Measurements from ENCODE around the gene ADGRF5. TPM values are rescaled to one million over a fixed set of nuclear protein-coding genes. Genes with fewer than 3 reads are reported as not detected.

ADGRF5 gene
- polyA plus RNA-seq, 3 donors, result 24.4 to 29.2 (median 24.6) TPM

DNA sequence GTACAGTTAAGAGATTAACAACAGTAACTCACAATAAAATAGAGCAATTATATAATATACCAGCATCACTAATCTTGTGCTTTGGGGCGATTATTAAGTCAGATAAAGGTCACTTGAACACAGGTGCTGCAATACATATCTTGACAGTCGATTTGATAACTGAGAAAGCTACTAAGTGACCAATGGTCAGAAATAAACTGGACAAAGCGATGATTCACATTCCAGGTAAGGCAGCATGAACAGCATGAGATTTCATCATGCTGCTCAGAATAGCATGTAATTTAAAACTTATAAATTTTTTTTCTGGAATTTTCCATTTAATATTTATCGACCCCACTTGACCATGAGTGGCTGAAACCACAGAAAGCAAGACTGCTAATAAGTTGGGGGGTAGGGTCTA is 15.9 kb upstream of the ADGRF5 start:
- no peak for DNase-seq

DNA sequence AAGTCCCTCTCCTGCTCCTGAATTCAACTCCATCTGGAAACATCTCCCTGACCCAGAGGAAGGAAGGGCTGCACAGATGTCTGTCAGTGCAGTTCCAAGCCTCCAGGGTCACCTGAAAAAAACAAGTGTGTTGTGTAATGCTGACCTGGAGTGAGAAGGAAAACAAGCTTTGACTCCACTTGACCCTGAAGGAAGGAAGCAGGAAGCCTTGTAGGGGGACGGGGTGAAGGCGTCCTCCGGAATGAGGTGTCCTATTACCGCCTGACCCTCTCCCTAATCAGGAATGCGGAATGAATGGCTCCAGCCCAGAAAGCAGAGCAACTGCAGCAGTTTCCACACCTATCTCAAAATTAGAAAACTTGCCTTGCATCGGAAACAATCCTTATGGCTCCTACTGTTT is 13.9 kb upstream of the ADGRF5 start:
- DNase-seq, result no peak

DNA sequence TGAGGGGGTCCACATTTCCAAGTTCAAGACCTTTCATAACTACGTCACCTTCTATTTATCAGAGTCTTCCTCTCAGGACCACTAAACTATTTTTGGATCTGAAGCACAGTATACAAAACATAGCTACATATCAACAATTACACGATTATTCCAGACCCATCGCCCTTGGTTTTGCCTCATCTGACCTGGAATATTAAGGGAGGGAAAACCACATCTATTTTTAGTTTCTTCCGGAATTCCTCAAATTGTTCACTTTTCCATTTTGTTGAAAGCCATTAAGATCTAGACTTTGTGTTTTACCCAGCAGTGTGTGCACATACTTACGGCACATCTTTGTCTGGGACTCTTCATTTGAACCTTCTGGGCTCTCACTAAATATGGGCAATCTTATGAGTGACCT is 12.0 kb upstream of the ADGRF5 start:
- no peak for DNase-seq

DNA sequence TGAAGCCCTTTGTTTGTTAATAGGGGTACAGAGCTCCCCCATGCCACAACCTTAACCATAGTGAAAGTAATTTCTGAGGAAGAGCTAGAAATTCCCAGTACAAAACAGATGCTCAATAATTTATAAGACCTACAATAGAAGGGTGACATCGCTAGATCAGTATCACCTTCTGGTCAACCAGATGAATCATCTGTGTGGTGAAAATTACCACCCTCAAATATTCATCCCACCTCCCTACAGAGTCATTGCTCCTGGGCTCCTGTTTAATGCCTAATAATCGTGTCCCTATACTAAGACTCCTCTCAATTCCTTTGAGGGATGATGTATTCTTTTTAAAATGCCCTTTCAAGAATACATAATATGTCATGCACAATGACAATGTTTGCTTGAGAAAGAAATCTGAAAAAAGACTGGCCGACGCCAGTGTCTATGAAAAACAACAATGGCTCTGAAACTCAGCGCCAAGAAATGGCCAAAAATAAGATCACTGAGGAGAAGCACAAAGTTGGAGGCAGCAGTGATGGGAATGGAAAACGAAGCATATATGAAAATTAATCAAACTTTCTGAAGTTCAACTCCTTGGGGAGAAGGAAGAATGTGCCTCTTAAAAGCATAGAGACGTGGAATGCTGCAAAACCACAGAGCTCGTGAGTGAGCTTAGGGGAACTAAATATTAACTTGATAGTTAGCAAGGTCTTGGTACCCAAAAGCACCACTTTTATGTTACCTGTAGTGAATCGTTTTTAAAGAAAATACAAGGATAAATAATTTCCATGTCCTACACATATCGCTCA is 11.0 kb upstream of the ADGRF5 start:
- no peak for DNase-seq

DNA sequence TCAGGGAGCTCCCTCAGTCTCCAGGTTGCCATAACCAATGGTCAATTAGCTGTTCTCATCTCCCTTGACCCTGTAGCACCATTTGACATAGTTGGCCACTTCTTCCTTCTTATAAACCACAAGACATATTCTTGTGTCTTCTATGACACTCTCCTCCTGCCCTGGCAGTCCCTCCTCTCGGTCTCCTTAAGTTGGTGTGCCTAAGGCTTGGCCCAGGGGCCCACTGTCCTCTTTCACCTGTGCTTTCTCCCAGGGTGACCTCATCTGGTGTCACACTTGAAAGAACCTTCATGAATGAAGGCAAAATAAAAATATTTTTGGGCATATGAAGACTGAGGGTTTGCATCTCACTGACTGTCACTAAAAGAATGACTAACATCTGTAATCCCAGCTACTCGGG is 9.7 kb upstream of the ADGRF5 start:
- no peak for DNase-seq

DNA sequence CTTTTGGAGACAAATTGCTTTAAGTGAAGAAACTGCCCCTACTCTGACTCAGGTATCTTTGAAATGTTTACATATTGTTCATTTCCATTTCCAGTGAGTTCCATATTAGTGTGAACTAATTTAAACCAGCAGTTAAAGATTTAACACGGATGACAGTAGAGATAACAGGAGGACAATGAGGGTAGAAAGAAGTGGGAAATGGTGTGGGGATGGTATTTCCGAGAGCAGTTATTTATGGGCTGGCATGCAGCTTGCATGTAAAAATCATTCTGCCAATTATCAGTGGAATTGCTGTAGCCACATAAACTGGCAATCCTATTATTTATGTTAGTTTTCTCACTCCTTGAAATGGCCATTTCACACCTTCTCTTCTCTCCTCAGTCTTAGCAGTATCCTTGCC is 8.6 kb upstream of the ADGRF5 start:
- no peak for DNase-seq

DNA sequence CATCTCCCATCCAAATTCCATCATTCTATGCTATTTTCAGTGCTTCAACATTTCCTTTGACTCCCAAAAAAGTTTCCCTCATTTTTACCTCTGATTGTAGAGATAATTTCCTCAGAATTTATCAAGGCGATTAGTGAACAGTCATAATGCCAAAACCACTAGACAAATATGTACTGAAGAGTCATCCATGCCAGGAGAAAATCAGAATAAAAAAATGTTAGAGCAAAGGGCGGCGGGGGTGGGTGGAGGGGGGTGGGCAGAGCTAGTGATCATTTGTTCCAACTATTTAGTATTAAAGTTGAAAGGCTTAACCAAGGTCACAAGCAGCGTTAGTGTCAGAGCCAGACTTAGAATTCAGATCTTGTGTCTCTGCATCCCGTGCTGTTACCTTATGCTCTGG is 5.3 kb upstream of the ADGRF5 start:
- DNase-seq, result no peak

DNA sequence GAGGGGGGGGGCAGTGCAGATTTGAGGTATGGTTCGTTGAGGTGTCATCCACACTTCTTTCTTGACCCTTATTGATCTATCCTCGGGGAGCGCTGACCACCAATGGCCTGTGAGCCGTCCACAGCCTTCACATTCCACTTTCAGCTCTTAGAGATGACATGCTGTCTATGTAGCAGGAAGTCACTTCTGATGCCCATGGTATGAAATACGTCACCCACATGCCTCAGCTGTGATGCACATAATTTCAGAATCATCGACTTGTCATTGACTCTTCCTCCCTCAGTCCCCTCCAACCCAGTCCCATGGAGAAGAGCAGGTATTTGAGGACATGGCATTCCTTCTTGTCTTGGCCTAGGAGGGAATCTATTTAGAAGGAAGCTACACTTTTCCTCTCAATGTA is 4.7 kb upstream of the ADGRF5 start:
- DNase-seq, result no peak

DNA sequence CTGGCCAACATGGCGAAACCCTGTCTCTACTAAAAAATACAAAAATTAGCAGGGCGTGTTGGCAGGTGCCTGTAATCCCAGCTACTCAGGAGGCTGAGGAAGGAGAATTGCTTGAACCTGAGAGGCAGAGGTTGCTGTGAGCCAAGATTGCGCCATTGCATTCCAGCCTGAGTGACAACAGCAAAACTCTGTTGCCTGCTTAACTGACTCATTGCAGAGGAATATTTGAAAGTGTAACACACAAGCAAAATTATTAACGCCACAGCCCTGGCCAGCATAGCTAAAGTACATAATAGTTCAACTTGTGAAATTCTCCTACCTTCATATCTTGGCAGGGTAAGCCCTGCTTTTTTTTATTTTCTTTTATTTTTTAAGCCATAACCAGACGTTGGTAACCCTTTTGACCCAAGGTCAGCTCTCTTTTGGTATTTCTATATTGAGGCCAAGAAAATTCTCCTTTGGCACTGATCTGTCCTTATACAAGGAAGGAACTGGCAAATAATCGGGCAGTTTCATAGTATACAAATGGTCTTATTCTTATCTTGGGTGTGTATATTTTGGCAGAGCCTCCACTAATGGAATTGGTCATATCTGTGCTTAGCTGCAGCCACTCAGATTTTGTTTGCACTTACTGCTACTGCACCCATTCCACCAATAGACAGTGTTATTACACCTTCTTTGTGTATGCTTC is 4.0 kb upstream of the ADGRF5 start:
- DNase-seq, result no peak

DNA sequence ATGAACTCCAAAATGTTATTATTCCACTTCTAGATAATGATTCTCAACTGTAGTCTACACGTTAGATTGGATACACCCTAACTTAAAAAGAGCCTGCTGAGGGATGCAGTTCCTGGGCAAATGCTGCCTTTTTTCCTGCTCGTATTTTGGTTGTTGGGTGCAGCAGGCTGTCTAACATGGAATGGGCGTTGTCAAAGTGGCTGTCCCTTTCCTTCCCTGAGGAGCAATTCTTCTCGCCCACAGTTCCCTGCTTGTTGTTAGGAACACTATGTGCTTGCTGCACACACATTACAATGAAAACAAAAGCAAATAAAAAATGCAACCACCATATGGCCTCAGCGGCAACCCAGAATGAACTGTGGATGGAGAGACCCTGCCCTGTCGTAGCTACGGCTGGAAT is 1.7 kb upstream of the ADGRF5 start:
- DNase-seq, result no peak

DNA sequence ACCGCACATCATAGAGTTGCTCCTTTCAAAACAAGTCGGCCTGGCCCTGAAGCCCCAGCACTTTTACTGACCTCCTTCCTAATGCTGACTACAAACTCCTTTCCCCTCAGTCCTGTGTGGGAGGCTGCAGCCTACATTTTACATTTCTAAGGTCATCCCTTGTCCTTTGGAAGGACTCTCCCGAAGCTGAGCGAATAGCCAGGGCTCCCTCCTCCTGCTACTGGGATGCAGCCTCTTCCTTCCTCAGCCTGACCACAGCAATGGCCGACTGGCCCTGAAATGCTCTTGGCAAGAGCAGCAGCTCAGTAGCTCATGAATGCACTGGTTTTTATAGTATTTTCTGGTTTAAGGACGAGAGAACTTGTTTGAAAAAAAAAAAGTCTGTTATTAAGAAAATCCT is 679 bp downstream of the ADGRF5 start:
- DNase-seq, result no peak

DNA sequence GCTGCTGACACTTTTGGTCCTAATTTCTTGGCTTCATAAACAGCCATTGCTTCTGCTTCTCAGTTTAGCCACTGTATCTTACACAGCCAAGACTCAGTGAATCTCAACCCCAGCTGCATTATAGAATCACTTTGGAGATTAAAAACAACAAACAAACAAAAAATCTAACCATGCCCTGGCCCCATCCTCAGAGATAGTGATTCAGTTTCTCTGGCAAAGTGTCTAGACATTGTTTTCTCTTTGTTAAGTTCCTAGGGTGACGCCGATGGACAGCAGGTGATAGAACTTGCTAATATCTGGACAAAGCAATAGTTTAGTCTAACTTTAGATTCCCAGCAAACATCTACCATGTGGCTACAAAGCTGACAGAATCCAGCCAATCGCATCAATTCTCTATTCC is 2.9 kb downstream of the ADGRF5 start:
- no peak for DNase-seq

DNA sequence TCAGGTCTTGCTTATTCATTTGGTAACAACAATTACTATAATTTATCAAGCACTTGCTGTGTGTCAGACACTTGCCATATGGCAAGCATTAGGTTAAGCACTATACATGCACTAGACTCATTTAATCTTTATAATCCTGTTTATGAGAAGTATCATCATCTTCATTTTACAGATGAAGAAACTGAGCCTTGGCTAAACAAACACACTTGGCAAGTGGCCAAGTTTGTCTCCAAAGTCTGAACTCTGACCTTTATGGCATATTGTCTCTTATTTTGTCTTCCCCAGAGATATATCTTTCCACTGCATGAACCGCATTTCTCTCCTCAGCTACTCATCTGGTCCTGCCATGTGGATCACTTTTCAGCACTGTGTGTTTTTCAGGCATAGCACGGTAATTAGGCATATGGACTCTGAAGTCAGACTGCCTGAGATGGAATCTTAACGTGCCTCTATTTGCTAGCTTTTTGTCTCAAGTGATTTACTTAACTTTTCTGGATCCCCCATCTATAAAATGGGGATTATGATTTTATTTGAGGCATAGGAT is 4.7 kb downstream of the ADGRF5 start:
- DNase-seq, result no peak

DNA sequence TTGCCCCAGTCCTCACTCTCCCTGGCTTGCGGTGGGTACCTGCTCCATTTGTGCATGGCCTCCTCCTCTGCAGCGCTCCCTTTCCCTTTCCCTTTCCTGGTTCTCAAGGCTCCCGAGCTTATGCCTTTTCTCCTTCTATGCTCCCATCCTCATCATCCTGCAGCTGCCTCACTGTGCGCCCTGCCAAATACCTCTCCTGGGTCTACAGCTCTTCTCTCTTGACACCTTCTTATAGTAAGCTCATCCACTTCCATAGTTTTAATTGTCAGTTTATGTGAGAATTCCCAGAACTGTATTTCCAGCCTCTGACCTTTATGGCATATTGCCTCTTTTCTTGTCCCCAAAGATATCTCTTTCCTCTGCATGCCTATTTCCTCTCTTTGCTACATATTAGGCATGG is 5.9 kb downstream of the ADGRF5 start:
- DNase-seq, result no peak

DNA sequence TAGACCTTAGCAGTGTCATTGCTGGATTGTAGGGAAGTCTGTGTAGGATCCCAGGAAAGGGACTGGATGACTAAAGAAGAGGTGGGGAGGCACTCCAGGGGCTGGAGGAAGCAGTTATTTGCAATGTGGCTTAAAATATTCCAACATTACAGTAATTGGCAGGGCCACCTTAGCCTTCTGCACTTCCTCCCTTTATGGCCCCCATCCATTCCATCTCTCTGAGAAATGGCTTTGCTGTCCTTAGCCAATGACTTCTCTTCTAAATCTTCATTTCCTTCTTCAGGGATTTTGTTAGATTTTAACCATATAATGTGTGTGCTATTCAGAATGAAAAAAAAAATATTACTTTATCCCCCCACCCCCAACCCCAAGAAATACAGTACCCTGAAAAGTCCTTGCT is 6.4 kb downstream of the ADGRF5 start:
- no peak for DNase-seq

DNA sequence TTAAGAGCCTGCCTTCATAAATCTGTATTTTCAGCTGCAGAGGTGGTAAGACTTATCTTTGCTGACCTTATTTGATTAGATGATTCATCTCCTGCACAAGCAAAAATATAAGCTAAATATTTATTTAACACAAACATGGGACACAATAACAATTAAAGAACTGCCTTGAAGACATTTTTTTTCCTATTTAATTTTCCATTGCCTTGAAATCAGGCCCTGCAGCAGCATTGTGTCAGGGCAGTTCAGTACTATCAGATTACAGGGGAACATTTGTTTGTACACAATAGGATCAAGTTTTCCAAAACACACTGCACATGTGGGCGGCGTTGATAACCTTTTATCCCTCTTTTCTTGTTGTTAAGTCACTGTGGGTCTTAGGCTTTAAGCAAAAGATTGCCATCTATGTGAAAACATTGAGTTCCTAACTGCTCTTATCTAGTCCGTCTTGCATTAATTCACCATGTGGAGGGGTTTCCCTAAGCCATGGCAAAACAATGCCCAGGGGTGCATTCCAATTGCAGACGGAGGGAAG is 7.4 kb downstream of the ADGRF5 start:
- DNase-seq, result no peak

DNA sequence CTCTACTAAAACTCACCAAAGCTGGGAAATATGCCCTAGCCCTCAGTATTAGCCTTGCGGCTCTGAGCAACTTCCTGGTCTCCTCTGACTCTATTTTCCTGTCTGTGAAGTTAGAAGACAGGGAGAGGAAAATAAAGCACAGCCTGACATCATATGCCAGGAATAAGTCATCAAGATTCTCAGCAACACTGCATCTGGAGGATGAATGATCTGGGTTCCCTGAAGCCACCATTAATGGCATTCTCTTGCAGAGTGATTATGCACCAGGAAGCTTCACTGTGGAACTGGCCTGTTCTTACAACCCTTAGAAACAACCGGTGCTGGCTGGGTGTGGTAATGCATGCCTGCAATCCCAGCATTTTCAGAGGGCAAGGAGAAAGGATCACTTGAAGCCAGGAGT is 12.4 kb downstream of the ADGRF5 start:
- DNase-seq, result no peak

DNA sequence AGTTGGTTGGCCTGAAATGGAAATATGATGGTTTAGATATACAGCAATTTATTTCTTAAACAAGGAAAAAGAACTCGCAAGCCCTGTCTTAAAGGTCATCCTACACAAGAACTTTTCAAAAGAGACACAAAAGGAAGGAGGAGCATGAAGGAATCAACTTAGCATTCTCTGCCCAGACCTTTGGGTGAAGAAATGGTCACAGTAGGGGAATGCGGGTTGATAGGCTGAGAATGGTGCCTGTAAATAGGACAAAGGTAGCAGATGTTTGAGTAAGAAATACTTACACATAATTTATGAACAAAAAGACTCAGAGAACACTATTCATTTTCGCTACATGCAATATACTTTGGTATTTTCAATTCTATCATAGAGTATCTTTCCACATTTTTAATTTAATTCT is 15.0 kb downstream of the ADGRF5 start:
- DNase-seq, result no peak

DNA sequence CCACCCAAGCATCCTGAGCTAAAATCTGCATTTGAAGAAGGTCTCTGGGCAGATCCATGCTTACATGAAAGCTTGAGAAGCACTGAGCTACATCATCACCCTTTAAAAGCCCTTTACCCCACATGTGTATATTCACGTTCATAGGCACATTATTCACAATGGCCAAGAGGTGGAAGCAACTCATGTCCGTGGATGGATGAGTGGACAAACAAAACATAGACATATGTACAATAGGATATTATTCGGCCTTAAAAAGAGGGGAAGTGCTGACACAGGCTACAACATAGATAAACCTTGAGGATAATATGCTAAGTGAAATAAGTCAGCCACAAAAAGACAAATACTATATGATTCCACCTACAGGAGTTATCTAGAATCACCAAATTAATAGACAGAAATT is 17.6 kb downstream of the ADGRF5 start:
- DNase-seq, result no peak

DNA sequence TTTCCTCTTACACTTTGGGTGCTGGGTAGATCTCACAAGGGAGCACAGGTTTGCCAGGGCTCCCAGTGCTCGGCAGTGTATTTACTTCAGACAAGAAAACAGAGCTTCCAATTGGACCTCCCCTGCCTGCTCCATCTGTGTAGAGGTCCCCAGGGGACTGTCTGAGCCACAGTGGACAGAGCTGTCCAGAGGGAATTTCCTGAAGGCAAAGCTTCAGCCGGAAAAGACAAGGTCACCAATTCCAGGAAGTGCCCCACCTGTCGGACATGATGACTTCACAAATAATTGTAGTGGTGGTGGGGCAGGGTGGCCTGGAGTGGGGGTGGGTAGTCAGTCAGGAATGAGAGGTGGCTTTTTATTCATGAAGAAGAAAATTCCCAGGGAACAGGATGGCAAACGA is 18.6 kb downstream of the ADGRF5 start:
- DNase-seq, result no peak

DNA sequence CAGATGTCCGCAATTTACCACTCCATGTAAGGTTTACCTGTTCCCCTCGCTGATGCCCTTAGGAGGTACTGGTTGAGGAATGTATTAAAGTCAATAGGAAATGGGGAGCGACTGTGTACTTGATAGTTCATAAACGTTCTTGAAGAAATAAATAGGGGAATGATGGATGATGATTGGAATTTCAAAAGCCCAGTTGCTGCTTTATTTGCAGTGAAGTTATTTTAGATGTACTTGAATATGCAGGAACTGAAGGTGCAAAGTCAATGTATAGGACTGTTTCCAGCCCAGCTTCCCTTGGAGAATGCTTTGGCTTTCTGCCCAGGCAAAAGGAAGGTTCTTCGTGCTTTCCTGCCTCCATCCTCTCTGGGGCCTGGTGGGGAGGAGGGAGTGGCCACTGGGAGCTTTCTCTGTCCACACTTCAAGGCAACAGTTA is 19.8 kb downstream of the ADGRF5 start:
- DNase-seq, result no peak

DNA sequence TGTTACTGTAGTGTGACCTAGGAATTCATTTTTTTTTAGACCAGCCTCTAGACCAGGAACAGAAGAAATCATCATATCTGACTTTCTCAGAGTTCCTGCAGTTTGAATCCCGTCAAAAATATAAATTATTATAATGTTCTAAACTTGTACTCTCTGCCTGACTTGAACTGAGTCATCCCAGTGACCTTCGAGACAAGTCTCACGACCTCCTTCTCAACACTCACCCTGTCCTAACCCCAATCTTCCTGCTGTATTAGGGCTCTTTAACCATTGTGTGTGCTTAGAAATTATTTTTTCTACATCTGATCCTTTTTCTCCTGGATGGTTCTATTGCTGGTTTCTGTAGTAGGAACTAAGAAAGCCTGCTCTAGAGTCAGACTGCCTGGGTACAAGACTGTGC is 21.5 kb downstream of the ADGRF5 start:
- DNase-seq, result no peak

DNA sequence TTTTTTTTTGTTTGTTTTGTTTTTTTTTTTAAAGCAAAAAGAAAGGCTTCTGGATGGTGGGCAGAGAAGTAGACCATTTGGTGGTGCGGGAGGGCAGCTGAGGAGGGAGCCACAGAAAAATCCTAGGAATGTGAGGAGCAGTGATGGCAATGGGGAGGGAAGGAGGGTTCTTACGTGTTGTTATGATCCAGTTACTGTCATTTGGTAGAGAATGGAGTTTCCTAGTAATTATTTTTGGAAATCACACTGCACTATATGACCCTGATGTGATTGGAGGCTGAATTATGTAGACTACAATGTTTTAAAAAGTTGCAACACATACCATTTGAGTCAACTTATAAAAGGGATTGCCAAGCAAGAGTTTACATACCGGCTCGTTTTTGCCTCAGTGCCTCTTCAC is 22.1 kb downstream of the ADGRF5 start:
- DNase-seq, result no peak

Measured in renal pelvis (tissue), 4 donors.